ENCODE measurements around the gene AARS1.

DNA sequence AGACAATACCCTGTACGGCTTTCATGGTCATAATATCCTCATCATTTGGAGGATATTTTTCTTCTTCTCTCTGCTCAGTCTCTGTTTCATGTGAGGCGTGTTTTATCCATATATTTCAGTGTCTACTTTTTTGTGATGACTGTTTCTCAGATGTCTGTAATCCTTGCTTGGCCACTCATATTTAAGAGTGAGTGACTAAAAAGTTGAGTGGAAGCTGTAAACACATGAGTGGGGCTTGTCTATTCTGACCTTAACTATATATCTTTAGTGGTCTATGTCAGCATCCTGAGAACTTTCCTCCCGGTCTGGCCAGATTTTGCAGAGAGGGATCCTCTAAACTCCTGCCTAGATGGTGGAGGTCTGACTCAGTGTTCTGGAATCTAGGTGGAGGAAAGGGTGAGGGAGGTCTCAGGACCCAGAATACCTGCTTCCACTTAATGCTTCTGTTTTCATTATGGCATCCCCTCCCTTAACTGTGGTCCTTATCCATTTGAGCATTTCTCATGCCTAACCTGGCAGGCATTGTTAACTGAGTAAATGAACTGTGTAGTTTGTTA lies 15.7 kb upstream of the AARS1 start:
- TF ChIP-seq CTCF (IDR thresholded peaks at IDR 0.05): no peak
- TF ChIP-seq POLR2AphosphoS5 (IDR thresholded peaks at IDR 0.05): no peak

All from gastroesophageal sphincter (tissue), 3 donors.